ENCODE data around the gene SORCS2. TPM values are rescaled to one million over a fixed set of nuclear protein-coding genes. Genes with fewer than 3 reads are reported as not detected.

SORCS2 gene
- total RNA-seq, 3 donors from 2014 or later, result 0.66 to 1.3 (median 0.80) TPM

- DNase-seq (ENCODE audit: low spot score in 2 of 2), result no peak
- Histone ChIP-seq H3K4me3 (no peak overlapping the region), H3K27ac (no peak overlapping the region), H3K27me3 (no peaks in the 10 kb centered on the region), H3K36me3 (no peaks in the 10 kb centered on the region), H3K4me1 (no peaks in the 10 kb centered on the region), H3K9me3 (no peaks in the 10 kb centered on the region)
- intact Hi-C loops (cut with DNase I; ENCODE audit: low total_unique reads), result no loop called here
- TF ChIP-seq POLR2A (IDR thresholded peaks at IDR 0.05) (no peak), POLR2AphosphoS5 (IDR thresholded peaks at IDR 0.05) (no peak)
- TF ChIP-seq, protein P1, sequence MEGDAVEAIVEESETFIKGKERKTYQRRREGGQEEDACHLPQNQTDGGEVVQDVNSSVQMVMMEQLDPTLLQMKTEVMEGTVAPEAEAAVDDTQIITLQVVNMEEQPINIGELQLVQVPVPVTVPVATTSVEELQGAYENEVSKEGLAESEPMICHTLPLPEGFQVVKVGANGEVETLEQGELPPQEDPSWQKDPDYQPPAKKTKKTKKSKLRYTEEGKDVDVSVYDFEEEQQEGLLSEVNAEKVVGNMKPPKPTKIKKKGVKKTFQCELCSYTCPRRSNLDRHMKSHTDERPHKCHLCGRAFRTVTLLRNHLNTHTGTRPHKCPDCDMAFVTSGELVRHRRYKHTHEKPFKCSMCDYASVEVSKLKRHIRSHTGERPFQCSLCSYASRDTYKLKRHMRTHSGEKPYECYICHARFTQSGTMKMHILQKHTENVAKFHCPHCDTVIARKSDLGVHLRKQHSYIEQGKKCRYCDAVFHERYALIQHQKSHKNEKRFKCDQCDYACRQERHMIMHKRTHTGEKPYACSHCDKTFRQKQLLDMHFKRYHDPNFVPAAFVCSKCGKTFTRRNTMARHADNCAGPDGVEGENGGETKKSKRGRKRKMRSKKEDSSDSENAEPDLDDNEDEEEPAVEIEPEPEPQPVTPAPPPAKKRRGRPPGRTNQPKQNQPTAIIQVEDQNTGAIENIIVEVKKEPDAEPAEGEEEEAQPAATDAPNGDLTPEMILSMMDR (IDR thresholded peaks at IDR 0.05), result no peak
Measured at GRCh38 chr4:7226439-7226838, 34.1 kb downstream of the SORCS2 start.

DNA sequence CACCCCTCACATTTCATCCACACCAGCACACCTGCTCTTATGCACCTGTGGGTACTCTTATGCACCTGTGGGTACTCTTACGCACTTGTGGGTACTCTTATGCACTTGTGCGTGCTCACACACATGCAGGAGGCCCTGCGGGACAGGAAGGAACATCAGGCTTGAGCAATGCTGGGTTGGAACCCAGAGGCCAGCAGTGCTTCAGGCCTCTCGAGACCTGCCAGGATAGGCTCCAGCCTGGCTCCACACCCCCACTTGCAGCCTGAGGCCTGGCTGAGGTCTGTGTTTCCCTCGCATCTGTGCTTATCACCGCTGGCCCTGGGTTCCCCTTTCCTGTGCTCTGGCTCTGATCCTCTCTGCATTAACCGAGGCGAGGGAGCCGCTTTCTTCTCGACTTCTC, 34.7 kb downstream of the SORCS2 start:
- intact Hi-C loops (cut with DNase I; ENCODE audit: low total_unique reads), result no loop called here

GRCh38 chr4:7228734-7229133, 36.4 kb downstream of the SORCS2 start:
- no peak for DNase-seq (ENCODE audit: low spot score in 2 of 2)
- TF ChIP-seq, protein P1 (IDR thresholded peaks at IDR 0.05), result no peak
- TF ChIP-seq POLR2A (IDR thresholded peaks at IDR 0.05) (no peak), POLR2AphosphoS5 (IDR thresholded peaks at IDR 0.05) (no peak)

More for the DNA sequence above, 34.7 kb downstream of the SORCS2 start:
- H3K4me3 ChIP-seq, result no peak overlapping the region
- H3K9me3 ChIP-seq, result no peaks in the 10 kb centered on the region
- H3K27me3 ChIP-seq, result no peaks in the 10 kb centered on the region
- DNase-seq (ENCODE audit: low spot score in 2 of 2), result no peak
- H3K27ac ChIP-seq, result no peak overlapping the region
- H3K4me1 ChIP-seq, result no peaks in the 10 kb centered on the region
- TF ChIP-seq POLR2AphosphoS5 (IDR thresholded peaks at IDR 0.05) (no peak), POLR2A (IDR thresholded peaks at IDR 0.05) (no peak)
- TF ChIP-seq, protein P1 (IDR thresholded peaks at IDR 0.05), result no peak
- no peaks in the 10 kb centered on the region for H3K36me3 ChIP-seq

GRCh38 chr4:7232061-7232650, 39.8 kb downstream of the SORCS2 start:
- H3K27me3 ChIP-seq, result no peaks in the 10 kb centered on the region
- TF ChIP-seq POLR2A (IDR thresholded peaks at IDR 0.05) (no peak), POLR2AphosphoS5 (IDR thresholded peaks at IDR 0.05) (no peak)
- TF ChIP-seq, protein P1 (IDR thresholded peaks at IDR 0.05), result no peak
- no peak overlapping the region for H3K27ac ChIP-seq
- no peaks in the 10 kb centered on the region for H3K4me1 ChIP-seq
- no peaks in the 10 kb centered on the region for H3K9me3 ChIP-seq
- intact Hi-C loops (cut with DNase I; ENCODE audit: low total_unique reads), result no loop called here
- no peak for DNase-seq (ENCODE audit: low spot score in 2 of 2)
- H3K4me3 ChIP-seq, result no peak overlapping the region
- no peaks in the 10 kb centered on the region for H3K36me3 ChIP-seq

More at GRCh38 chr4:7228734-7229133, 36.4 kb downstream of the SORCS2 start:
- no peaks in the 10 kb centered on the region for H3K4me1 ChIP-seq
- no peak overlapping the region for H3K27ac ChIP-seq
- H3K36me3 ChIP-seq, result no peaks in the 10 kb centered on the region
- H3K27me3 ChIP-seq, result no peaks in the 10 kb centered on the region
- H3K4me3 ChIP-seq, result no peak overlapping the region
- intact Hi-C loops (cut with DNase I; ENCODE audit: low total_unique reads), result no loop called here
- H3K9me3 ChIP-seq, result no peaks in the 10 kb centered on the region

DNA sequence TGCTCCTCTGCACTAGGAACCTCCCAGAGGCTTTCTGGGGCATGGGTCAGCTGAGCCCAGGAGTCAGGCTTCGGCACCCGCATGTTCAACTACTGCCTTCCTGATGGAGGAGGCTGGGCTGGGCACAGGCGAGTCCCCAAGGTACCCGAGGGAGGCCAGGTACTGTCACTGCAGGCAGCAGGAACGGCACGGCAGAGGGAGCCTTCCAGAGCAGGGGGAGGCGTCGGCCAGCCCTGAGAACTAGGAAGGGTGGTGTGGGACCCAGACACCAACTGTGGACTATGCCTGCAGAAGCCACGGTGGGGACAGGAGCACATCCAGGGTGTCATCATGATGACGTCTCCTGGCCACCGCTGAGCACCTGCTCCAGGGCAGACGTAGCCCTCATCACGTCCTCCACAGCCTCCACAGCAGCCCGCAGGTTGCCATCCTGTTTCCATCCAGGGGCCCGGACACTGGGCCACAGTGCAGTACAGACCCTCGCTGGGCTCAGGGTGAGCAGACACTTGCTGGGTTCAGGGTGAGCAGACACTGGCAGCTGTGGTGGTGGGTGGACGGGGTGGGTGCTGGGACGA, 40.8 kb downstream of the SORCS2 start:
- H3K4me1 ChIP-seq, result no peaks in the 10 kb centered on the region
- H3K36me3 ChIP-seq, result no peaks in the 10 kb centered on the region
- no peak overlapping the region for H3K27ac ChIP-seq
- no peaks in the 10 kb centered on the region for H3K27me3 ChIP-seq
- intact Hi-C loops (cut with DNase I; ENCODE audit: low total_unique reads), result no loop called here
- TF ChIP-seq, protein P1 (IDR thresholded peaks at IDR 0.05), result no peak
- no peak for TF ChIP-seq POLR2A (IDR thresholded peaks at IDR 0.05)
- no peak for TF ChIP-seq POLR2AphosphoS5 (IDR thresholded peaks at IDR 0.05)
- no peaks in the 10 kb centered on the region for H3K9me3 ChIP-seq
- H3K4me3 ChIP-seq, result no peak overlapping the region
- DNase-seq (ENCODE audit: low spot score in 2 of 2), result no peak

All from breast epithelium (tissue), 4 donors.